Measurements from ENCODE around the gene KDM4C.

- no peak for TF ChIP-seq EZH2 (IDR thresholded peaks at IDR 0.05; ENCODE audit: insufficient read depth, poor library complexity, severe bottlenecking)
- no peak for TF ChIP-seq EZH2phosphoT487 (IDR thresholded peaks at IDR 0.05; ENCODE audit: insufficient read depth, low read depth)
Measured at GRCh38 chr9:6910497-6910896, 152.7 kb downstream of the KDM4C start.
